ENCODE results near the gene HYAL1.

DNA sequence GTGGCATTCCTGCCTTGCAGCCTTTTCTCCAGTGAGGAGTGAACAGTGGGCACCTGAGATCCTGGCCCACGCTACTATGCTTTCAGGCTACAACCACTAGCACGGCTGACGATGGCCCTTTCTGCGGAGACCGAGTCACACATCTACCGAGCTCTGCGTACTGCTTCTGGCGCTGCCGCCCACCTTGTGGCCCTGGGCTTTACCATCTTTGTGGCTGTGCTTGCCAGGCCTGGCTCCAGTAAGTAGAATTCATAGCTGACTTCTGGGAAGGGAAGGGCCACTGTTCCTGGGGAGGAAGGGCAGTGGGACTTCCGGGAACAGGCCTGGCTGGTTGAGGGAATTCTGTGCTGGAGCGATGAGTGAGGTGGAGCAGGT, 47.9 kb upstream of the HYAL1 start:
- TF ChIP-seq YY1 (IDR thresholded peaks at IDR 0.05; ENCODE audit: insufficient read depth, insufficient read length), result no peak
- TF ChIP-seq SUZ12 (IDR thresholded peaks at IDR 0.05; ENCODE audit: extremely low read depth, insufficient read depth, insufficient read length), result no peak
- no peak for TF ChIP-seq ZNF274 (IDR thresholded peaks at IDR 0.05; ENCODE audit: low read depth, low read length)

Measured in NT2/D1 (cell line).